Inflammatory macrophage treated with lipopolysaccharide for 4 hours (primary cell): ENCODE results near the gene TMF1.

Experiments
- DNase-seq: peaks from one replicate; pipeline ENCODE4 v3.0.0-alpha.2; 2020

TMF1 gene

GRCh38 chr3:68972358-68972979 lies 79.7 kb downstream of the TMF1 start:
- DNase-seq = peak; percentile 63
